ENCODE results near the gene HEATR9.

- no peak for TF ChIP-seq CTCF (conservative IDR thresholded peaks at IDR 0.05; ENCODE audit: low read length)
- no peak for TF ChIP-seq EZH2phosphoT487 (IDR thresholded peaks at IDR 0.05; ENCODE audit: borderline replicate concordance)
Observed at GRCh38 chr17:35875072-35875799, 6.5 kb upstream of the HEATR9 start.

All from Loucy (cell line).